HUDEP-2 (cell line): ENCODE data around the gene MAPK8IP3.

Experiments
- DNase-seq, 76 experiments: peaks; one replicate each; lab custom pipeline; 2025; ENCODE audit not compliant: unreplicated experiment in 76 of 76; lab: John Stamatoyannopoulos, UW

The MAPK8IP3 gene

GRCh38 chr16:1676661-1677060 is 29.3 kb upstream of the MAPK8IP3 start:
- DNase-seq: no peak

DNA sequence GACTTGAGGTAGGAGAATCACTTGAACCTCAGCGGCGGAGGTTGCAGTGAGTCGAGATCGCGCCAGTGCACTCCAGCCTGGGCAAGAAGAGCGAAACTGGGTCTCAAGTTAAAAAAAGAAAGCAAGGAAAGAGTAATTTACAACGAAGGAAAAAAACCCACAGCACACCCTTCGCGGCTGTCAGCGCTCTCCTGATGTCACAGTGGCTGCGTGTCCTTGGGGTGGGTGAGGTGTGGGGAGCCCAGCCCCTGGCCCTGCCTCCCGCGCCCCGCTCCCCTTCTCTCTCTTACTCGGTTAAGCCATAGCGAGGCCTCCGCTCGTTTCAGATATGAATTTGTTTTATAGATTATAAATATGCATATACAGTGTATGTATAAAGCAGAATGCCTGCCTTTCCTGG is 28.7 kb upstream of the MAPK8IP3 start:
- DNase-seq: no peak

DNA sequence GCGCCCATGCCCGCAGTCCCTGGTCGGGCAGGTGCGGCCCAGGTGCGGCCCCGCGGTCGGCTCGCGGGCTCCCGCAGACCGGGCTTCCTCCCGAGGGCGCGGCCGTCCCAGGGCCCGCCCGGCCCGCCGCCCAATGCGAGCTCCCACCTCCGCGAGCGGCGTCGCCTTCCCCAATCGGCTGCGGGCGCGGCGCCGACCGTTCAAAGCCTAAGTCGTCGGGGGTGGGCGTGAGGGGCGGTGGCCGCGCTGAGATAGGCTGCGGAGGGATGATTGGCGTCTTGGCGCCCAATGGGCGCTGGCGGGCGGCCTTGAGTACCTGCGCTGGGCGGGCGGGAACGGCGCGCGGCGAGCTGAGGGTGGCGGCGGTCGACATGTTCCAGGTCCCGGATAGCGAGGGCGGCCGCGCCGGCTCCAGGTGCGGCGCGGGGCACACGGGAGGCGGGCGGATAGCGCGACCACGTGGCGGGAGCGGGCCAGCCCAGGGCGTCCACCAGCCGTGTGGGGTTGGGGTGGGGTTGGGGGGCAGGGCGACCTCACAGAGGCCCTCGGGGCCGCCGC is 28.0 kb upstream of the MAPK8IP3 start, which contains the start of gene JPT2:
Gene JPT2 (plus strand): TSS at position 338 of the 558 bp plus-strand sequence. CDS start 34 bp downstream, at position 372.
- DNase-seq: peak in 74 of 76 experiments; percentile 46 to 97 (median 91)

DNA sequence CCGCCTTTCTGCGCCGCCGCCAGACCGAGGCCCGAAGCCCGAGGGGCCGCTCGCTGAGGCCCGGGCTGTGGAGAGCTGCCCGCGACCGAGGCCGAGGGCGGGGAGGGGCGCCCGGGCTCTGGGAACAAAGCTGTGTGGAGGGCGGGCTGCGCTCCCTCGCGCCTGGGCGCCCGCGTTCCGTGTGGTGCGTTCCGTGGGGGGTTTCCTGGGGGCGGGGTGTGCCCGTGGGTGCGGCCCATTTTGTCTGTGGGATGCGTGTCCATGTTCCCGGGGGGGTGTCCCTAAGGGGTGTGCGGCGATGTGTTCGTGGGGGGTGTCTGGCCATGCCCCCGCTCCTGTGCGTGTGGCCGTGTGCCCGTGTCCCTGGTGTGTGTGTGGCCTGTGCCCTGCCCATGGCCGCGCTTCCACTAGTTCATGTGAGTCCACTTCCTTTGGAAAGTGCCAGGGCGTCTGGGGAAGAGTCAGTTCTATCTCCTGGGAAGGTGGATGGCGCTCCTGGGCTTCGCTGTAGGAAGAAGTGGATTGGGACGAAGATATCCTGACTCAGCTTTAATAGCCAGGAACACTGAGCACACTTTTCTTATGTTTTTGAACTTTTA is 27.4 kb upstream of the MAPK8IP3 start:
- DNase-seq: peak in 11 of 76 experiments; percentile 17 to 37 (median 30)

GRCh38 chr16:1680361-1680760 is 25.6 kb upstream of the MAPK8IP3 start:
- no peak for DNase-seq

- DNase-seq: no peak
Observed at GRCh38 chr16:1681032-1681431, 25.0 kb upstream of the MAPK8IP3 start.

DNA sequence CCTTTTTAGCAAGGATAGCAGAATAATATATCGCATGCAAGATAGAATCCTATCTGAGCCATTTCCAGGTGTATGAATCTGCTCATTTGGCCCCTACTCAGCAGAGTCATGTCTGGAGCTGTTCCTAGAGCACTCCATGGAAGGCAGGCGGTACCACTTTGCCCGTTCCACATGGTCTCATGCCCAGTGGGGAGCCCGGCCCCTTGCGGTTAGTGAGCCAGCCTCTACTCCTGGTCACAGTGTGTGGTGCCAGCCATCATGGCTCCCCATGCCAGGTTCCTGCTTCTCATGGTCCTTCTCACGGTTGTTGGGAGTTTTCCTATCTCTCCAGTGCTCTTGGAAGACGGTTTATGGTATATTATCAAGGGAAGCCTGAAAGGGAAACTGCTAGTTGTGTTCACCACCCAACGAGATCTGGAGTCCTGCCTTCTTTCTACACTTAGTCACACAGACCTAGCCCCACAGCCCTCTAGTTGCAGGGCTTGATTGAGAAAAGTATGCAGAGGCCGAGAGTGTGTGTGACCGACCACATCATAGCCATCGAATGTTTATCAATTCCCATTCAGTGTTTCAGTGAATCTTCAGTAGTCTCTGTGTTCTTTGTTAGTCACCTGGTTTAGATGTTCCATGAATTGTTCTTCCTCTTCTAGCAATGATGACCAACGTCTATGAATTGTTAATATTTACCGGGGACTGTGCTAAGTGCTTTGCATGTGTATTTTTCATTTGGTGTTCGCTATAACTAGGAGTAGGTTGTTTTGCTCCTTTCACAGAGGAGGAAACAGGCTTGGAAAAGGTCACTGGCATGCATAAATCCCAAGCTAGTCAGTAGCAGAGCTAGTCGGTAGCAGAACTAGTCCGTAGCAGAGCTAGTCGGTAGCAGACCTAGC is 18.3 kb upstream of the MAPK8IP3 start:
- no peak for DNase-seq

DNA sequence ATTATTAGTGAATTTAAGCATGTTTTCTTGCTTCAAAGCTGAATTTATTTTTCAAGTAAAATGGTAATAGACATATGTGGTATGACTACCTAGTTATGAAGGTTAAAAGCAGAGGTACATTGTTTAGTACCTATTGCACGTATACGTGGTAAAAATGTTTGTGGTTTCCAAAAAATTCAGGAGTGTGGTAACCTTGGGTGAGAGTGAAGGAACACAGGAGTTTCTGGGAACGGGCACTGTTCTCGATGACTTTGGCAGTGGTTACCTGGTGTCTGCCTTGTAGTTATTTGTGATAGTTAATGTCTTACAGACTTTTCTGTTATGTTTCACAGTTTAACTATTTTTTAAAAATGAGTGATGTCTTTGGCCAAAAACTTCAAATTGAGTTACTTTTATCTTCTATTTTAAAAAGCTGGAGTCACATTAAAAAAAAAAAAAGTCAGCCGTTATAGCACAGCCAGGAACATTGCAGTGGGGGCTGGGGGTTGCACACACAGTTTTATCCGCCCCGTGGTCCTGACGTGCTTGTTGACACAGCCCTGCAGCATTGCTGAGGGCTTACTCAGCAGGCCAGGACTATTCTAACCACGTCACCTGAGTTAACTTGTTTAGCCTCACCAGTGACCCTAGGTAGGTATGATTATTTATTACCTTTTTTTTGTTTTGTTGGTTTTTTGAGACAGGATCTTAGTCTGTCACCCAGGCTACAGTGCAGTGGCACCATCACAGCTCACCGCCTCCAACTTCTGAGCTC is 17.0 kb upstream of the MAPK8IP3 start:
- no peak for DNase-seq

DNA sequence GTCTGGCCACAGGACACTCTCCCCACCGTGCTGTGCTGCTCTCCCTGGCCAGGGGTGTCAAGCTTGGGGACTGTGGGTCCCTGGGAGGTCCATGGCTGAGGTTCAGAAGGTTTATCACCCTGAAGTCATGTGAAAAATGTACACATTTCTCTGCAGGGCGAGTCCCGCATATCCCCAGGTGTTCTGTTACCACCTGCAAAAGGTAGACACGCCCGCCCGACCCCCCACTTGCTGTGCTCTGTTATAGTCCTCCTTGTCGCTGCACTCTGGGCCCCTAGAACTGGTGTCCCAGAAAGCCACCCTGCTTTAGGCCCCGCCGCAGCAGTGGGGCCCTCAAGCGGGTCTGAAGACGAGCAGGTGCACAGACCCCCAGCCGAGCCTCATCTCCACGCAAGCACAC is 16.1 kb upstream of the MAPK8IP3 start:
- DNase-seq: no peak

GRCh38 chr16:1690810-1691209 is 15.2 kb upstream of the MAPK8IP3 start:
- no peak for DNase-seq

- no peak for DNase-seq
Observed at GRCh38 chr16:1691276-1691675, 14.7 kb upstream of the MAPK8IP3 start.

- DNase-seq: no peak
Observed at GRCh38 chr16:1691956-1692355, 14.0 kb upstream of the MAPK8IP3 start.

DNA sequence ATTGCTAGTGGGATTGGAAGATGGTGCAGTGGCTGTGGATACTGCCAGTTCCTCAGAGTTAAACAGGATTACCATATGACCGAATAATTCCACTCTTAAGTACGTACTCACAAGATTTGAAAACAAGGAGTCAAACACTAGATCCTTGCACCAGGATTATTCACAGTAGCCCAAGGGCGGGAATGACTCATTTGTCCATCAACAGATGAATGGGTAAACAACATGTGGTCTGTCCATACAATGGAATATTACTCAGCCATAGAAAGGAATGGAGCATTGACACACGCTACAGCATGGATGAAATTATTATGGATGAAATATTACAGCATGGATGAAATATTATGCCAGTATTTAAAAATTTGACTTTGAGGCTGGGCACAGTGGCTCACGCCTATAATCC is 9.1 kb upstream of the MAPK8IP3 start:
- DNase-seq: no peak

DNA sequence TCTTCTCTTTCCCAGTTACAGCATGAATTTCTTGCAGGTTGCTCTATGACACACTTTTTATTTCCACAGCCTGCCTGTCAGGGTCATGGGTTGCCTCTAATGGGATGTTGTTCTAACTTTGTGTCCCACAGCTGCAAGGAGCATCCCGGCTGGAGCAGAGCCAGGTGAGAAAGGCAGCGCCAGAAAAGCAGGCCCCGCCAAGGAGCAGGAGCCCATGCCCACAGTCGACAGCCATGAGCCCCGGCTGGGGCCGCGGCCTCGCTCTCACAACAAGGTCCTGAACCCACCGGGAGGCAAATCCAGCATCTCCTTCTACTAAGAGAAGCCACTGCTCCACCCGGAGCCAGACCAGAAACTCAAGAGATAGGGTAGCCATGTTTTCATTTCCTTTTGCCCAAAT is 7.3 kb upstream of the MAPK8IP3 start:
- DNase-seq: no peak

- DNase-seq: no peak
Observed at GRCh38 chr16:1700246-1700645, 5.7 kb upstream of the MAPK8IP3 start.

DNA sequence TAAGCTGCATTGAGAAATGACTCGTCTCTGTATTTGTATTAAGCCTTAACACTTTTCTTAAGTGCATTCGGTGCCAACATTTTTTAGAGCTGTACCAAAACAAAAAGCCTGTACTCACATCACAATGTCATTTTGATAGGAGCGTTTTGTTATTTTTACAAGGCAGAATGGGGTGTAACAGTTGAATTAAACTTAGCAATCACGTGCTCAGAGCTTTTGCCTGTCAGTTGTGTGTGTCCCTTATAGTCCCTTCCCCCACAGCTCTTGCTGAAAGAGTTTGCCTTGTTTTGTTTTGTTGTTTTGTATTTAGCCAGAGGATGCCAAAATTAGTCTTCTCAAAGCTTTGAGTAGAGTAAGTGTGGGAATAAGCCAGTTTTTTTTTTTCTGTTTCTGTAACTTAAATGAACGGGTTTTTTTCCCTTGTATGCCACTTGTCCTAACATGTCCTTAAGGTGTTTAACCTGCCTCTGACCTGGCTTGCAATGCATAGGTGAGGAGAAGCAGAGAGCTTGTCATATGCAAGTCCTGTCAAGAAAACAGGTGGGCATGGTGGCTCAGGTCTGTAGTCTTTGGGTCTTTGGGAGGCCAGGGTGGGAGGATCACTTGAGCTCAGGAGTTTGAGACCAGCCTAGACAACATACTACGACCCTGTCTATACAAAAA is 4.6 kb upstream of the MAPK8IP3 start:
- DNase-seq: no peak

- peak in 7 of 76 experiments; percentile 18 to 42 (median 38) for DNase-seq
Observed at GRCh38 chr16:1705324-1705687, 689 bp upstream of the MAPK8IP3 start.

- DNase-seq: peak in 19 of 76 experiments; percentile 8 to 56 (median 42)
Observed at GRCh38 chr16:1706386-1707192, 594 bp downstream of the MAPK8IP3 start.

- DNase-seq: peak in 32 of 76 experiments; percentile 6 to 48 (median 22)
Observed at GRCh38 chr16:1707193-1707790, 1.3 kb downstream of the MAPK8IP3 start.
